HL-60 (cell line): Measurements from ENCODE around the gene TGFB1.

Source experiments
- DNase-seq, 2 experiments: peaks; one replicate each; pipeline ENCODE4 v3.0.0-alpha.2; 2010 to 2020; ENCODE audit warnings: low read depth in 1 of 2, low spot score in 1 of 2
- H3K27ac ChIP-seq: fragments of 250-450 bp; sonication (Bioruptor Pico); replicated peaks from 2 replicates; pipeline ENCODE4 v1.5.1; 2020; ENCODE audit warnings: mild to moderate bottlenecking, moderate library complexity
- H3K27me3 ChIP-seq: fragments of 250-450 bp; sonication (Bioruptor Pico); 2 replicates; pipeline ENCODE4 v1.5.1; 2021; ENCODE audit warnings: mild to moderate bottlenecking, moderate library complexity; ENCODE audit not compliant: insufficient read depth, poor library complexity, severe bottlenecking
- H3K4me3 ChIP-seq: replicated peaks from 2 replicates; pipeline ENCODE4 v1.5.1; 2011; ENCODE audit warnings: mild to moderate bottlenecking, control low read depth, low read length; ENCODE audit not compliant: insufficient read depth
- GABPA ChIP-seq: IDR thresholded peaks from 2 replicates; pipeline ENCODE4 v1.6.1; 2012; ENCODE audit warnings: low read depth
- POLR2AphosphoS5 ChIP-seq: IDR thresholded peaks from 2 replicates; pipeline ENCODE4 v1.6.1; 2012; ENCODE audit warnings: low read depth
- SPI1 ChIP-seq: IDR thresholded peaks from 2 replicates; pipeline ENCODE4 v1.6.1; 2012; ENCODE audit warnings: low read depth, mild to moderate bottlenecking, borderline replicate concordance
- TF ChIP-seq, protein P1 (sequence below): IDR thresholded peaks from 2 replicates; pipeline ENCODE4 v1.6.1; 2012; ENCODE audit warnings: low read depth; ENCODE audit not compliant: insufficient replicate concordance
- TF ChIP-seq, protein P2 (sequence below): IDR thresholded peaks from one replicate; pipeline ENCODE4 v1.5.1; 2011; ENCODE audit warnings: low read length, control low read depth, inconsistent platforms; ENCODE audit not compliant: insufficient read depth

TGFB1 gene

DNA sequence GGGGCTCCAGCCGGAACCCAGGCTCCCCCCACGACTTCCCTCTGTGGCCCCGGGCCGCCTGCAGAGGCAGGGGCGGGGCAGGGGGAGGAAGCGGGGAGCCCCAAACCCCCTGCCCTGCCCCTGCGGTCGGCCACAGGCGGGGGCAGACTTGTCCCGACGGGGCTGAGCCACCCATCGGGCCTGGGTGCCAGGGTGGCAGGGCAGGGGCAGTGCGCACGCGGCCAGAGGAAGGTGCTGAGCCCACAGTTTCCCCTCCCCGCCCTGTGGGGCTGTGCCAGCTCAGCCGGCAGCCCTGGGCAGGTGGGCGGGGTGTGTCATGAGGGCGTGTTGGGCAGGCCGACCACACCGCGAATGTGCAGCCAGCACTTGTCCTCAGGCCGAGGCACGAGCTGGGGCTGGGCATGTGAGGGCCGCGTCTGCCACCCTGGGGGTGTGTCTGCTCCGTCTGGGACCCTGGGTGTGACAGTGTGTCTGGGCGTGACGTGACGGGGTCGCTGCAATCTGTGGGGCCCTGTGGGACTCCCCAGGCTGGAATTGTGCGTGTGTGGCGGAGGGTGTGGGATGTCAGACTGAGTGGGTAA, 26.1 kb downstream of the TGFB1 start:
- Histone ChIP-seq H3K27ac (peak overlapping the region; percentile 89), H3K27me3 (no peaks in the 10 kb centered on the region), H3K4me3 (peak overlapping the region; percentile 22; the same call in 1 of the 2 replicates)
- TF ChIP-seq POLR2AphosphoS5 = peak; percentile 67
- TF ChIP-seq, protein P1, sequence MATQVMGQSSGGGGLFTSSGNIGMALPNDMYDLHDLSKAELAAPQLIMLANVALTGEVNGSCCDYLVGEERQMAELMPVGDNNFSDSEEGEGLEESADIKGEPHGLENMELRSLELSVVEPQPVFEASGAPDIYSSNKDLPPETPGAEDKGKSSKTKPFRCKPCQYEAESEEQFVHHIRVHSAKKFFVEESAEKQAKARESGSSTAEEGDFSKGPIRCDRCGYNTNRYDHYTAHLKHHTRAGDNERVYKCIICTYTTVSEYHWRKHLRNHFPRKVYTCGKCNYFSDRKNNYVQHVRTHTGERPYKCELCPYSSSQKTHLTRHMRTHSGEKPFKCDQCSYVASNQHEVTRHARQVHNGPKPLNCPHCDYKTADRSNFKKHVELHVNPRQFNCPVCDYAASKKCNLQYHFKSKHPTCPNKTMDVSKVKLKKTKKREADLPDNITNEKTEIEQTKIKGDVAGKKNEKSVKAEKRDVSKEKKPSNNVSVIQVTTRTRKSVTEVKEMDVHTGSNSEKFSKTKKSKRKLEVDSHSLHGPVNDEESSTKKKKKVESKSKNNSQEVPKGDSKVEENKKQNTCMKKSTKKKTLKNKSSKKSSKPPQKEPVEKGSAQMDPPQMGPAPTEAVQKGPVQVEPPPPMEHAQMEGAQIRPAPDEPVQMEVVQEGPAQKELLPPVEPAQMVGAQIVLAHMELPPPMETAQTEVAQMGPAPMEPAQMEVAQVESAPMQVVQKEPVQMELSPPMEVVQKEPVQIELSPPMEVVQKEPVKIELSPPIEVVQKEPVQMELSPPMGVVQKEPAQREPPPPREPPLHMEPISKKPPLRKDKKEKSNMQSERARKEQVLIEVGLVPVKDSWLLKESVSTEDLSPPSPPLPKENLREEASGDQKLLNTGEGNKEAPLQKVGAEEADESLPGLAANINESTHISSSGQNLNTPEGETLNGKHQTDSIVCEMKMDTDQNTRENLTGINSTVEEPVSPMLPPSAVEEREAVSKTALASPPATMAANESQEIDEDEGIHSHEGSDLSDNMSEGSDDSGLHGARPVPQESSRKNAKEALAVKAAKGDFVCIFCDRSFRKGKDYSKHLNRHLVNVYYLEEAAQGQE = peak; percentile 20
- peak; percentile 64; the same call in 1 of the 2 replicates for TF ChIP-seq SPI1
- peak; percentile 70; the same call in 1 of the 2 replicates for TF ChIP-seq GABPA
- TF ChIP-seq, protein P2, sequence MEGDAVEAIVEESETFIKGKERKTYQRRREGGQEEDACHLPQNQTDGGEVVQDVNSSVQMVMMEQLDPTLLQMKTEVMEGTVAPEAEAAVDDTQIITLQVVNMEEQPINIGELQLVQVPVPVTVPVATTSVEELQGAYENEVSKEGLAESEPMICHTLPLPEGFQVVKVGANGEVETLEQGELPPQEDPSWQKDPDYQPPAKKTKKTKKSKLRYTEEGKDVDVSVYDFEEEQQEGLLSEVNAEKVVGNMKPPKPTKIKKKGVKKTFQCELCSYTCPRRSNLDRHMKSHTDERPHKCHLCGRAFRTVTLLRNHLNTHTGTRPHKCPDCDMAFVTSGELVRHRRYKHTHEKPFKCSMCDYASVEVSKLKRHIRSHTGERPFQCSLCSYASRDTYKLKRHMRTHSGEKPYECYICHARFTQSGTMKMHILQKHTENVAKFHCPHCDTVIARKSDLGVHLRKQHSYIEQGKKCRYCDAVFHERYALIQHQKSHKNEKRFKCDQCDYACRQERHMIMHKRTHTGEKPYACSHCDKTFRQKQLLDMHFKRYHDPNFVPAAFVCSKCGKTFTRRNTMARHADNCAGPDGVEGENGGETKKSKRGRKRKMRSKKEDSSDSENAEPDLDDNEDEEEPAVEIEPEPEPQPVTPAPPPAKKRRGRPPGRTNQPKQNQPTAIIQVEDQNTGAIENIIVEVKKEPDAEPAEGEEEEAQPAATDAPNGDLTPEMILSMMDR = no peak
- DNase-seq = peak; percentile 92 to 97

DNA sequence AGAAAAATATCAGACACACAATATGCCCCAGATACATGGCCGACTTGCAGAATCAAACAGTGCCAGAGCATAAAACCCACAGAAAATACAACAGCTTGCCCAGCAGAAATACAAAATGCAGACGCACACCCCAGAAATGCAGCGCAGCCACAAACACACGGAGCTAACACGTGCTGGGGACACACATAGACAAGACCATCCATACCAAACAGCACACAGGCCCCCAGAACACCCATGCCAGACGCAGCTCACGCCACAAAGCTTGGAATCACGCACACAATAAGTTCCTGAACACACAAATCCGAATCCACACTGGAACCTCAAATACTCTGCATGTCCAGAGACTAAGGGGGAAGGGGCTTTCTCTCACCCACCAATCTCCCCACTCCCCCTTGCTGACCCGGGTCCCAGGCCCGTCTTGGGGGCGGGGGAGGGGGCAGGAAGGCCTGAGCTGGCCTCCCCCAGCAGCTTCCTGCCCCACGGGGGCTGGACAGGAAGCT, 26.6 kb downstream of the TGFB1 start:
- Histone ChIP-seq H3K27ac (peak overlapping the region; percentile 89), H3K27me3 (no peaks in the 10 kb centered on the region), H3K4me3 (peak overlapping the region; percentile 22)
- TF ChIP-seq, protein P2 = no peak
- TF ChIP-seq SPI1 = no peak
- no peak; the same call in 1 of the 2 replicates for TF ChIP-seq GABPA
- TF ChIP-seq POLR2AphosphoS5 = no peak; the same call in 1 of the 2 replicates
- TF ChIP-seq, protein P1 = no peak
- DNase-seq = peak in 1 of 2 experiments; percentile 52

DNA sequence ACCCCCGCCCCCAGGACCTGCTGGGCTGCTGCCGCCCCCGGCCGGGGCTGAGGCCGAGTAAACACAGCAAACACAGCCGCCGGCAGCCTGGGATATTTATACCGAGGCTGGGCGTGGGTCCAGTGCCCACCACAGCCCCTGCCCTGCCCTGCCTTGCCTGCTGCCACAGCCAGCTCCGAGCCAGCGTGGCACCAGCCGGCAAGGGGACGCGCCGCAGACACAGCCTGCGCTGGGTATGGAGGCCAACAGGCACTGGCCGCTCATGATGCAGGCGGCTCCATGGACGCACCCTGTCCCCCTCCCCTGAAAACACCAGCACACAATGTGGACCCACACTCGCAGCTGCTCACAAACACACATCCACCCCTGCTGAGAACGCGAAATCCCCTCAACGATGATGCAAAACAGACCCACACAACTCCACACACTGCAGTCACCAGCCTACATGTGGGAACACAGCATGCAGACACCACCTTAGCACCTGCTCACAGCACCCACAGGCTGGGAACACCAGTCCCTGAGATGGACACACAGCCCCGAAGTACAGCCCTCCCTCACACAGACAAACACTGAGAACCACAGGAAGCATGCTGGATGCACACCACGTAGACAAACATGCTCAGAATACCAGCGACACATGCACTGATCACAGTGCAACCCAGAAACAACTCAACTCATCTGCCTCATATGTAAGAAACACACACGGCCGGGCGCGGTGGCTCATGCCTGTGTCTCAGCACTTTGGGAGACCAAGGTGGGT, 27.6 kb downstream of the TGFB1 start:
- no peak for DNase-seq
- Histone ChIP-seq H3K27me3 (no peaks in the 10 kb centered on the region), H3K27ac (peak overlapping the region; percentile 89), H3K4me3 (no peak overlapping the region)
- TF ChIP-seq POLR2AphosphoS5 (no peak; the same call in 1 of the 2 replicates), SPI1 (no peak)

DNA sequence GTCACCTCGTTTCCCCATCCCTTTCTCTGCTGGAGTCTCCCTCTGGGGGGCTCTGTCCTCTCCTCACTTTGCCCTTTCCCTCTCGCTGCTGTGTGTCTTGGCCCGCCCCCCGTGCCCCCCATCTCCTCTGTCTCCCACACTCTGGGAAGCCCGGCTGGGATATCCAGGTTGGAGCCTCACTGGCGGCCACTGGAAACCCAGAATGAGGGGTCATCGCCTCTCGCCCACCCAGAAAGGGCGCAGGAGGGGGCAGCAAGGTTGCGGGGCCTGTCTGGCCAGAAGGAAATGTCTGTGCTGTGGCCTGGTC, 28.1 kb downstream of the TGFB1 start:
- H3K4me3 ChIP-seq = no peak overlapping the region
- no peak for TF ChIP-seq SPI1
- TF ChIP-seq, protein P2 = no peak
- TF ChIP-seq, protein P1 = no peak
- TF ChIP-seq POLR2AphosphoS5 = no peak
- TF ChIP-seq GABPA = no peak
- no peaks in the 10 kb centered on the region for H3K27me3 ChIP-seq
- DNase-seq = no peak
- no peak overlapping the region for H3K27ac ChIP-seq
